IPS-18c (cell line): ENCODE data around the gene ARHGAP33.

Experiments
- H3K4me3 ChIP-seq: 2 replicates; pipeline ENCODE4 v1.7.0; 2013; ENCODE audit warnings: low read depth, mild to moderate bottlenecking, low read length, moderate library complexity; ENCODE audit not compliant: insufficient read depth
- H3K9me3 ChIP-seq: one replicate; pipeline ENCODE4 v1.6.1; 2013; ENCODE audit warnings: mild to moderate bottlenecking, low read length, moderate library complexity; ENCODE audit not compliant: control insufficient read depth, insufficient read depth

Gene ARHGAP33

DNA sequence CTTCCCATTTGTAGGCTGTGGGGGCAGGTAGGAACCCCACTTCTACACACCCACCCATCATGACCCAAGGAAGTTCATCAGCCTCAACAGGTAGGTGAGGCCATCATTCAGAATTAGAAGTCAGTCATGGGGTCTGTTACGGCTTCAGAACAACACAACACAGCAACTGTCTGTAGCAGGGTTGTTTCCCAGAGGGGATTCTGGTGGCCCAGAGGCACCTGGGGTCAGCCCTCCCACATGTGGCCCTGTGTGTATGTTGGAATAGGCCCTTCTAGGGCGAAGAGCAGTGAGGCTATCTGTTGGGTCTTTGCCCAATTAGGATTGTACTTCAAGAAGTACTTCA lies 36.5 kb upstream of the ARHGAP33 start:
- Histone ChIP-seq H3K9me3 (no peaks in the 10 kb centered on the region), H3K4me3 (no peak overlapping the region)

DNA sequence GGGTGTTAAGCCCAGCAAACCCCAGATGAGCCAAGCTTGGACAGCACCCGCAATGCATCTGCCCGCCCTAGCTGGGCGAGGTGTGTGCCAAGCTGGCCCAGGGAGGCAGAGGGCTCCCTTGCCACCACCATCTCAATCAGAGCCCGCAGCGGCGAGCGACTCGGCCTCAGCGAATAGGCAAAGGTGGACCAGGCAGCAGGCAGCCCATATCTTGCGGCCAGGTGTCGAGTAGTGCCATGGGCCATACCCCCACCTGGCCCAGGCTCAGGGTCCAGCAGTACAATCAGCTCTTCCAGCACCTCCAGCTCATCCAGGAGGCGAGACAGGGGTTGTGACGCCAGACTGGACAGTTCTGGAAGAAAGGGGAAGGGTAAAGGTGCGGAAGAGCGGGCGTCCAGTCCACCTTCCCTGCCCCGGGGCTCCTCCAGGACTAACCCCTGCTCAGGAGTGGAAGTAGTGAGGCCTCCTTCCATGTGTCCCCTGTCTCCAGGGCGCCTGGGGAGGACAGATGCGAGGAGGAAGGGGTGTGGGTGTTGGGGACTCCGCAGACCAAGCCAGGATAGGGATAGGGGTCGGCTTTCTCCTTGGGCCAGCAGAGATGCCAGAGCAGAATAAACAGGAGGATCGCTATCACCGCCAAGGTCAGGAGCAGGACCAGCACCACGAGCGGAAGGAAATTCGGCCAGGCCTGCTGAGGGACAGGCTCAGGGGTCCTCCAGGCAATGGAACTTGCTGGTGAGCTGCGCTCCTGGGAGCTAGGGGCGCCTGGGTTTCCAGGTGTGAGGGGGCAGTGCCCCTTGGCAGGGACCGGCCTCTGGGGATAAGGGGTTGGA lies 35.9 kb upstream of the ARHGAP33 start:
- Histone ChIP-seq H3K9me3 (no peaks in the 10 kb centered on the region), H3K4me3 (peak overlapping the region; percentile 72)

DNA sequence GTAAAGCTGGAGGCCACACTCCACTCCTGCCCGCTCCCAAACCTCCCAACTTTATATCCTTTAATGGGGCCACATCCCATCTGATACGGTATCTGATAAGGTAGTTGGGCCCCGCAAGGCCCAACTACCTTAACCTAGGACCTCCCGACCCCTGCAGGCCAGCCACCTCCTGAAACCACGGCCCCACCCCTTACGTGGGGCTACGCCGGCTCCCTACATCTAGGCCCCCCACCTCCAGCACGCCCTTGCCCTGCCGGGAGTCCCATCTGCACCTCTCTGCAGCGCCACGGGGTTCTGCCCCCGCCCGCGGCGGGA lies 35.3 kb upstream of the ARHGAP33 start:
- no peaks in the 10 kb centered on the region for H3K9me3 ChIP-seq
- peak overlapping the region; percentile 72 for H3K4me3 ChIP-seq

DNA sequence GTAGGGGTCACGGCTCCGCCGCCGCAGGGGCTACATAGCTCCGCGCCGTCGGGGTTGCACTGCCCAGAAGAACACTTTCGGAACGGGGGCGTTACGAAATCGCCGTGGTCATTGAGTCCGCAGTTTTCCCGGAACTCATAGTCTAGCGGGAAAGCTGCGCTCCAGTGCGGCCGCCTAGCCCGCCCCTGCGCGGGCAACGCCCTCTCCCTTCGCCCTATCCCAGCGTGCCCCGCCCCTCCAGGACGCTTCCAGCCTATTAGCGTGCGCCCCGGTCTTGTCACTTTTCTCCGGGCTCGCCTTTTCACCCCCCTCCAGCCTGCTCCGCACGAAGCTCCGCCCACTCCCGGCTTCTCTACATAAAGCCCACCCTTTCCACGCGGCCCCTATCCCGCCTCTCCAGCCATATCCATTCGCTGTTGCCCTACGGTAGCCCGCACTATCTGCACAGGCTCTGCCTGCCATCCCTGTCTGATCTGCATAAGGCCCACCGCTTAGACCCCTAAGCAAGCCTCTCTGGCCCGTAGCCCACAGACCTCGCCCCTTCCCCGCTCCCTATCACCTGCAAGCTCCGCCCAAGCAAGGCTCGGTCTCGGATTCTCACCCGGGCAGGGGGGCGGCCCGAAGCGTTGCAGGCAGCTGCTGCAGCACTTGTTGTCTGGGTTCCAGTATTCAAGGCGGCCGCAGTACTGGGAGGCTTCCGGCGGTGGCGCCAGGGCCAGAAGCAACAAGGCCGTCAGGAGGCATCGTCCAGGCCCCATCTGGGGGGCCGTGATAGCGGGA lies 34.8 kb upstream of the ARHGAP33 start:
- H3K9me3 ChIP-seq = no peaks in the 10 kb centered on the region

DNA sequence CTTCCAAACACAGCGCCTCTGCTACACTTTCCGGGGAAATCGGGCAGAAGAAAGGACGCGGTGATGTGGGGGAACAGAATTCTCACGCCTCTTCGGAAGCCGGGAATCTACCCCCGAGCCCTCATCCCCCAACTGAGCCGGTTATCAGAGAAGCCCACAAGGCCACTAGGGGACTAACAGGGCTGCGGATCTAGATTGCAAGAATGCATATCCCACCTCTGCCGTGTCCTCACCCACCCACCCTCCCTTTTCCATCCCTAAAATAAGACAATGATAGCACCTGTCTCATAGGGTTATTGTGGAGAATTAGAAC lies 34.2 kb upstream of the ARHGAP33 start:
- Histone ChIP-seq H3K4me3 (peak overlapping the region; percentile 48), H3K9me3 (no peaks in the 10 kb centered on the region)

More for the DNA sequence above, 34.8 kb upstream of the ARHGAP33 start:
- H3K4me3 ChIP-seq = peak overlapping the region; percentile 72

DNA sequence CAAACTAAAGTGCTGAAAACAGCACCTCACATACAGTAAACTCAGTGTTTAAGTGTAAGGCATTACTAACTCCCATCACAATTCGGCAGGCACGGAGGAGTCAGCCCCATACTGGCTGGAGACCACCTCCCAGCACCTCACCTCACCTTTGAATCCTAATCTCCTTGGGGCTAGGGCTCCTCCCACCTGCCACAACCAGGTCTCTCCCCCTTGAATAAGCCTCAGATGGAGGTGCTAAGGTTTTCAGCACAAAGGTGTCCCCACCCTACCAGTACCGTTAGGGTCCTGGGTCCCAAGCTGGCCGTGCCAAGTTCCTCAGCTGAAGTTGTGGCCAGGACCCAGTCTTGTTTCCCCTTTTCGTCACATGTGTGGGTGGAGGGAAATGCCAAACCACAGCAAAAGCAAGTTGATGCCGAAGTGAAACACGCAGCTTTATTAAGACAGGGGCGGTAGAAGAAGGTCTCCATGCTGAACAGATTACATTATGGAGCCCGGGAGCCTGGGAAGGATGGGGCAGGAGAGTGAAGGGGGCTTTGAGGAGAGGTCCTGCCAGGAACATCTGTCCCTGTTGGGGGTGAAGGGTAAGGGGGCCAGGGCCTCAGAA lies 33.1 kb upstream of the ARHGAP33 start, which contains the start of gene IGFLR1:
TSS of gene IGFLR1 (minus strand) at position 332 of the 604 bp plus-strand sequence. CDS start 1,272 bp downstream, outside the sequence.
- Histone ChIP-seq H3K9me3 (no peaks in the 10 kb centered on the region), H3K4me3 (peak within 1 kb of the TSS; percentile 48)

DNA sequence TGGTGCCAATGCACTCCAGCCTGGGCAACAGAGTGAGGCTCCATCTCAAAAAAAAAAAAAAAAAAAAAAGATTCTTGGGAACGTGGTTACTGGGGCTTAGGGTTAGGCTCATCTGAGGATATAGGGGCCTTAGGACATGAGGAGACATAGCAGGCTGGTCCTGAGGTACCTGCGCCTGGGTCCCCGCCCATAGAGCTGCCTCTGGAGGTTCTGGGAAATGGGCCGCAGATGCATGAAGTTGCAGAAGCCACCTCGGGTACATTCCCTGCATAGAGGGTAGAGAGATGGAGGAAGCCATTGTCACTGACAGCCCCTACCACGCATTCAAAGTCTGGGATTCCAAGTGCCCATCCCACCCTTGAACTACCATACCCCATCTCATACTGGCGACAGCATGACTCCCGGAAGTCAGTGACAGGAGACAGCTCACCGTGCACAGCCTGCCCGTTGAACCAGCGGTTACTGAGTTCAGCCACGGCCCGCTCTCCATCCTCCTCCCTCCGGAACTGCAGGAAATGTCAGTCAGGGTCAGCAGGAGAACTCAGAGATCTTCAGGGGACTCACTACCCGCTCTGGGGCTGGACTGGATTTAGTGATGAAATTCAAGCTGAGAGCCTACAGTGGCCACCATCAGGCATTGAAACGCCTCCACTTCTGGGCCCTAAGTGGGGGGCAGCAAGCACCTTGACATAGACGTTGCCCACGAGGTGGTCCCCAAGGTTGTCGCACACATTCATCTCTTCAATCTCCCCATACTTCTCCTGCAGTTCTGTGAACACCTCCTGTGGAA lies 31.5 kb upstream of the ARHGAP33 start:
- Histone ChIP-seq H3K4me3 (peak overlapping the region; percentile 78; the same call in 1 of the 2 replicates), H3K9me3 (no peaks in the 10 kb centered on the region)

DNA sequence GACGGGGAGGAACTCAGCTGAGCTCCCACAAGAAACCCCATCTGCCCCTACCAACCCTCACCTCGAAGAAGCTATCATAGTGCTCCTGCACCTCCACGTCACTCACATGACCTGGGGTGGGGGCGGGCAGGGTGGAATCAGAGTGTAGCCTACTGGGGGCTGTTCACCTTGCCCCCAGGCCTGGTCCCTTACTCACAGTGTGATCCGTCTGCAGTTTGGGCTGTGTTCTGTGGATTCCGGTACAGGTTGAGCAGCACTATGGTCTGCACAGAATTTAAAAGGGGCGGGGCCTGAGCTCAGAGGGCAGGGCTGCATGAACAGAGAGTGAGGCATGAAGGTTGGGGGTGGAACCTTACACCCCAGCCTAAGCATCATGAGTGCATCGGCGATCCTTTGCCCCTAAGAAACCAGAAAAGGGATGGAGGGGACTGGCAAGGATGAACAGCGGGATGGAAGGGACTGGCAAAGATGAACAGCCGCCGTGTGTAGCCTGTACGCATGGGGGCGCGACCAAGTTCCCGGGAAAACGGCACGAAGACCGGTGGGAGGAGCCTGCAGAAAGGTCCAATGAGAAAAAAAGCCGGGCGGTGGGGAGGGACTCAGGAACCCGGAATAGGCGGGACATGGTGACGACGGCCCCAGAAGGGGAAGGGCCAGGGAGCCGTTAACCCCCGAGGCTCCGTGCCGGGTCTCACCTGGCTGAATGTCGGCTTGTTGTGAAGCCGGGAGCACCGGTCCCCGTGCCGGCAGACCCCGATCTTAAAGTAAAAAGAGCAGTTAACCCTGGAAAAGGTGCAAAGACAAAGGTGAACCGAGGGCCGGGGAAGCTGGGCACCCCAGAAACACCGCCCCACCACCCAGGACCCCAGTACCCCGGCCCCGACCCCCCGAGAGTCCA lies 30.7 kb upstream of the ARHGAP33 start:
- Histone ChIP-seq H3K9me3 (no peaks in the 10 kb centered on the region), H3K4me3 (peak overlapping the region; percentile 78)

DNA sequence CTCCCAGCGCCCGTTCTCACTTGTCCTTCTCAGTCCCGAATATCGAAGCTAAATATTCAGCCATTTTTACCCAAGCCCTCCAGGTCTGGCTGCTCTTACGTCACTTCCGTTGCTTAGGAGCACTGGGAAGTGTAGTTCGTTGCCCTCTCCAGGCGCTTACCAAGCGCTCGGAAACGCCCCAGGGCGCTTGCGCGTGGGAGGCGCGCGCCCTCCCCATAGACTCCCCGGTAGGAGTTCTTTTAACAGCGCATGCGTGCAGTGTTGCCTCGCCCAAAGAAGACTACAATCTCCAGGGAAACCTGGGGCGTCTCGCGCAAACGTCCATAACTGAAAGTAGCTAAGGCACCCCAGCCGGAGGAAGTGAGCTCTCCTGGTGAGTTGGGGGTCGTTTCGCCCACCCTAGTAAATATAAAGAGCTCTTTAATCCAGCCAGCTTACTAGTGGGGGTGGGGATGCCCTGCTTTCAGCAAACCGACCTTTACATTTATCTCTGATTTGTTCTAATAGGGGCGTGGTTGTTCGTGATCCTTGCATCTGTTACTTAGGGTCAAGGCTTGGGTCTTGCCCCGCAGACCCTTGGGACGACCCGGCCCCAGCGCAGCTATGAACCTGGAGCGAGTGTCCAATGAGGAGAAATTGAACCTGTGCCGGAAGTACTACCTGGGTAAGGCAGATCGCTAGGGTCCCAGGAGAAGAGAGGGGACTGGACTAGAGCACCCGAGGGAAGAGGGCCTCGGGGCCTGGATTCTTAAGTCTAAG lies 29.9 kb upstream of the ARHGAP33 start, which contains the start of the genes PSENEN and U2AF1L4:
TSS of gene PSENEN (plus strand) at position 324 of the 759 bp plus-strand sequence. CDS start at position 604, 280 bp downstream.
TSS of gene U2AF1L4 (minus strand) at position 91 of the 759 bp plus-strand sequence. CDS start at position 64, 27 bp downstream.
- Histone ChIP-seq H3K9me3 (no peaks in the 10 kb centered on the region), H3K4me3 (peak within 1 kb of the TSS; percentile 92)

DNA sequence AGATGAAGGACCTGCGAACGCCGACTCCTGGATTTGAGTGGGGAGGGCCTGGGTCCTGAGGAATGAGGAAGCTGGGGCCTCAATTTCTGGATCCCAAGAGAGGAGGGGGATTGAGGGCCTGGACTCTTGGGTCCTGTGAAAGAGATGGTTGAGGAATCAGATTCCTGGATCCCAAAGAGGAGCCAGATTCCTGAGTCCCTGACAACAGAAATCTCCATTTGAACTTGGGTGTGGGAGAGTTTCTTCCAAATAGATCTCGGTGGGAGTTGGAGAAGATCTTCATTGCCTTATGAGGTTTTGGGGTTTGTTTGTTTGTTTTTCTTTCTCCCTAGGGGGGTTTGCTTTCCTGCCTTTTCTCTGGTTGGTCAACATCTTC lies 29.3 kb upstream of the ARHGAP33 start:
- H3K9me3 ChIP-seq = no peaks in the 10 kb centered on the region
- H3K4me3 ChIP-seq = peak overlapping the region; percentile 92

DNA sequence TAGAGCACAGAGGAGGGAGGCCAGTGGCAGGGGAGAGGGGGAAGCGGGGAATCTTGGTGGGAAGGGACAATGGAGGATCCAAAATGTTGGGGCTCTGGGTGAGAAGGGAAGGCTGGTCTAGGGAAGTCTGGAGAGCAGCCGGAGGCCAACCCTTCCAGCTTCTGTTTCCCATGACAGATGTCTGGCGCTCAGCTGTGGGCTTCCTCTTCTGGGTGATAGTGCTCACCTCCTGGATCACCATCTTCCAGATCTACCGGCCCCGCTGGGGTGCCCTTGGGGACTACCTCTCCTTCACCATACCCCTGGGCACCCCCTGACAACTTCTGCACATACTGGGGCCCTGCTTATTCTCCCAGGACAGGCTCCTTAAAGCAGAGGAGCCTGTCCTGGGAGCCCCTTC lies 28.8 kb upstream of the ARHGAP33 start:
- Histone ChIP-seq H3K4me3 (peak overlapping the region; percentile 92), H3K9me3 (no peaks in the 10 kb centered on the region)

DNA sequence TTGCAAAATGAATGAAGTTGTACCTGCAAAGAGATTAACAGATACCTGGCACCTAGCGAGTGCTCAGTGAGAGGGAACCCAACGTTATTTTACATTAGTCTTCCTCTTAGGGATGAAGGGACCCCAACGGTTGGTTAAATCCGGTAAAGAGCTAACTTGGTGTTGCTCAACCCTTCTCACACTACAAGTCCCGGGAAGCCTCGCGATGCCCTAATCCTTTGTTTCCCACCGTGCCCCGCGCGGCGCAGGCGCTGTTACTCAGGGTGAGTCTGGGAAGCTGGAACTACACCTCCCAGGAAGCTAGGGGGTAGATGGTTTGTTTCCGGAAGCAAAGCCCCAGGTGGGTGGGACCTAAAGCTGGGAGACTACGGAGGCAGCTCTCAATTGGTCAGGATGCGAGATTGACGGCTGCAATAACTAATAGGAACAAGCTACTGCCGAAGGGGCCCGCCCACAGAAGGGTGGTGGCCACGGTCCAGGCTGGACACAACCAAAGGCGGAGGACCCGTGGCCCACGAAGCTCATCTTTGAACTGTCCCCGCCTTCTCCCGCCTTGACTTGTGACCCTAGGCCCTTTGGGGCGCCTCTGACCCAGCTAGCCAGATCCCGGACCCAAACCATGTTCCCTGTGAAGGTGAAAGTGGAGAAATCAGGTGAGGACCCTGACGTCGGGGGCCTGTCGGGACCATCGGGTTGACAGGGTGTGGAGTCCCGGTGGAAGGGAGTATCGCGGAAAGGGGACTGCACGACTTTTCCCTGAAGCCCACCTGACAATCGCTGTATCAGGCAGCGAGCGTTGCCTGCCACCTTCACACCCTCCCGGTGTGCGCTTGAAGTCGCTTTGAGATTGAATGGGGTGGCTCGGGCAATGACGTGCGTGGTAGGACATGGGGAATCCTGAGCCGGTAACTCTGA lies 27.0 kb upstream of the ARHGAP33 start, which contains the start of gene LIN37:
TSS of gene LIN37 (plus strand) at position 471 of the 915 bp plus-strand sequence. CDS start at position 620, 149 bp downstream.
- H3K4me3 ChIP-seq = peak within 1 kb of the TSS; percentile 78
- no peaks in the 10 kb centered on the region for H3K9me3 ChIP-seq

DNA sequence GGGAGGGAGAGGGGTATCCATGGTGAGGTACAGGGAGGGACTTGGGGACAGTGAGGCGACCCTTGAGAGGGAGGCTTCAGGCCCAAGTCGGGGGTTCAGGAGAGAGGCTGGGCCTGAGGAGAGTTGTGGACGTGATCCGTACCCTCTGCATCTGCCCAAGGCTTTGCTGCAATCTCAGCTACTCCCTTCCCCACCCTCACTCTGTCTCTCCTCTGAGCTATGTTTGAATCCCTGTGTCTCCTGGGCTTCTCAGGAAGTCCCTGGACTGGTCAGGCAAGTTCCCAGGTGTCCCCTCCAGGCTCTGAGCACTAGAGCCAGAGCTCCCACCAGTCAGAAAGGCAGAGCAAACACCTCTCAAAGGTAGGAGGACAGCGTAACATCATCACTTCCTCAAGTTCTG lies 25.2 kb upstream of the ARHGAP33 start:
- no peak overlapping the region for H3K4me3 ChIP-seq

DNA sequence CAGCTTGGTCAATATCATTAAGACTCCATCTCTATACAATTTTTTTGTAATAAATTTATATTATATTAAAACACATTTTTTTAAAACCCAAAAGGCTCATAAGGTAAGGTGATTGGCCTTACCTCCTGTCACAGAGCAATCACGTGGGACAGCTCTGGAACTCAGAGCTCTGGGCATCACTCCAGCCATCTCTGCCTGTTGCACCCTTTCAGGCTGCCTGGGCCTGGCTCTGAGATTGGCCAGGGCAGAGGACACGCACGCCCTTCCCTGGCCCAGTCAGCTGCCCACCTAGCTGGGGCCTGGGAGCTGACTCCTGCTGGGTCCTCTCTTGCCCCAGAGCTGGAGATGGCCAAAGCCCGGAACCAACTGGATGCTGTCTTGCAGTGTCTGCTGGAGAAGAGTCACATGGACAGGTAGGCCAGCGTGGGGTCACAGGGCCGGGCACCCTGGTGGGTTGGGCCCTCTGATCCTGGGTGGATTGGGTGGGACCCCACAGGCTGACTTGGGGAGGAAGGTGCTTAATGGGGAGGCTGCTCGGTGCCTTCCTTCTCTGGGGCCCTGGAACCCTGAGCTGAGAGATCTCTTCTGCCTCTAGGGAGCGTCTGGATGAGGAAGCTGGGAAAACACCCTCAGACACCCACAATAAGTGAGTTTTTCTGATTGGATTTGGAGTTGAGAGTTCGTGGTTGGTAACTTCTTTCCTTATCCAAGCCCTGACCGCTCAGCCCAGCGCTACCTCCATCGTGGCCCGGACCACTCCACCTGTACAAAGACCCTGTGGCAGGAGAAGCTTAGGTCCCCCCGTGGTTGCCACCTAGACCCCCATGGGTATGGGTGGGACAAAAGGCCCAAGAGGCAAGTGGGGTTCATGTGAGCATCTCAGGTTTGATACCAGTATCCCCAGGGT lies 23.3 kb upstream of the ARHGAP33 start:
- no peaks in the 10 kb centered on the region for H3K9me3 ChIP-seq
- H3K4me3 ChIP-seq = no peak overlapping the region

More for the DNA sequence above, 25.2 kb upstream of the ARHGAP33 start:
- no peaks in the 10 kb centered on the region for H3K9me3 ChIP-seq
